ES-I3 (cell line): Measurements from ENCODE around the gene ARHGAP40.

ENCODE experiments used
- H3K36me3 ChIP-seq: 2 replicates; pipeline ENCODE4 v1.6.1; 2013; ENCODE audit warnings: mild to moderate bottlenecking, low read length, control low read depth, moderate library complexity; ENCODE audit not compliant: insufficient read depth
- H3K4me1 ChIP-seq: 2 replicates; pipeline ENCODE4 v1.6.1; 2013; ENCODE audit warnings: mild to moderate bottlenecking, control low read depth, low read length; ENCODE audit not compliant: insufficient read depth
- H3K9ac ChIP-seq: 2 replicates; pipeline ENCODE4 v1.6.1; 2013; ENCODE audit warnings: low read depth, mild to moderate bottlenecking, low read length, moderate library complexity
- H3K9me3 ChIP-seq: 2 replicates; pipeline ENCODE4 v1.6.1; 2013; ENCODE audit warnings: mild to moderate bottlenecking, low read length, moderate library complexity; ENCODE audit not compliant: control insufficient read depth, insufficient read depth

Gene ARHGAP40

GRCh38 chr20:38680500-38681306 lies 79.1 kb downstream of the ARHGAP40 start:
- no peaks in the 10 kb centered on the region for H3K36me3 ChIP-seq
- H3K9me3 ChIP-seq: no peaks in the 10 kb centered on the region
- H3K9ac ChIP-seq: no peak overlapping the region
- H3K4me1 ChIP-seq: no peaks in the 10 kb centered on the region

GRCh38 chr20:38685271-38685670 lies 83.7 kb downstream of the ARHGAP40 start:
- Histone ChIP-seq H3K36me3 (no peaks in the 10 kb centered on the region), H3K9ac (no peak overlapping the region), H3K4me1 (no peaks in the 10 kb centered on the region), H3K9me3 (no peaks in the 10 kb centered on the region)

GRCh38 chr20:38685853-38686473 lies 84.4 kb downstream of the ARHGAP40 start:
- no peaks in the 10 kb centered on the region for H3K9me3 ChIP-seq
- H3K4me1 ChIP-seq: no peaks in the 10 kb centered on the region
- H3K9ac ChIP-seq: no peak overlapping the region
- no peaks in the 10 kb centered on the region for H3K36me3 ChIP-seq

- Histone ChIP-seq H3K4me1 (no peaks in the 10 kb centered on the region), H3K36me3 (no peaks in the 10 kb centered on the region), H3K9ac (no peak overlapping the region), H3K9me3 (no peaks in the 10 kb centered on the region)
Observed at GRCh38 chr20:38692436-38693411, 91.1 kb downstream of the ARHGAP40 start.

GRCh38 chr20:38697306-38697705 lies 95.7 kb downstream of the ARHGAP40 start:
- H3K9me3 ChIP-seq: no peaks in the 10 kb centered on the region
- H3K4me1 ChIP-seq: no peaks in the 10 kb centered on the region
- H3K36me3 ChIP-seq: no peaks in the 10 kb centered on the region; the same call in 1 of the 2 replicates
- no peak overlapping the region for H3K9ac ChIP-seq

- Histone ChIP-seq H3K9ac (no peak overlapping the region), H3K9me3 (no peaks in the 10 kb centered on the region), H3K4me1 (no peaks in the 10 kb centered on the region), H3K36me3 (no peaks in the 10 kb centered on the region; the same call in 1 of the 2 replicates)
Observed at GRCh38 chr20:38698541-38698940, 96.9 kb downstream of the ARHGAP40 start.

- H3K9me3 ChIP-seq: no peaks in the 10 kb centered on the region
Observed at GRCh38 chr20:38700141-38700540, 98.5 kb downstream of the ARHGAP40 start.

More at GRCh38 chr20:38700141-38700540, 98.5 kb downstream of the ARHGAP40 start:
- Histone ChIP-seq H3K9ac (no peak overlapping the region), H3K4me1 (no peaks in the 10 kb centered on the region), H3K36me3 (no peaks in the 10 kb centered on the region; the same call in 1 of the 2 replicates)
